ENCODE measurements around the gene HOXA6. TPM values are rescaled to one million over a fixed set of nuclear protein-coding genes. Genes with fewer than 3 reads are reported as not detected.

The HOXA6 gene
- polyA plus RNA-seq, 3 donors, result not detected

DNA sequence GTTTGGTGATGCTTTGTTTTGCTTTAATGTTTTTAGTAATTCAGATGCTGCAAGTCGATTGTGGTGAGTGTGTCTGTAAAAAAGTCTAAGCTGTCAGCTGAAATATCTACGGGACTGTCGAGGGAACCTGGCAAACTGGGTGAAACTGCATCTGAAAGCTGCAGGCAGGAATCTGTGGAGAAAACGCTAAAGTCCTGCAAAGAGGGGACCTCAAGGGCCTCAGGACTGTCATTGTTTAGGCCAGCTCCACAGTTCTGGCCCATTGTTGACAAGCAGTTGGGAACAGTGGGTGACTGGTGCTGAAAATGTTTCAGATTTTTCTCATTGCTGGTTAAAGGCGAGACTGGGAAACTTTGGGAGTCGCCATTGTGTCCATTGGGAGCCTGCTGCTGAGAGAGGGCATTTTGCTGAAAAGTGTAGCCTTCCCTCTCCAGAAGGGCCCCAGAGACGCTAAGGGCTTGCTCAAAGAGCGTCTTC lies 46.8 kb downstream of the HOXA6 start:
- Mint-ChIP-seq H3K4me1 (peaks cover 51% of the 10 kb centered on the region), H3K27me3 (ENCODE audit: low read depth in 3 of 3) (peaks cover 75 to 88% (median 79%) of the 10 kb centered on the region in 3 donors), H3K4me3 (peak overlapping the region in 1 of 2 donors; percentile 79), H3K27ac (no peak overlapping the region), H3K9me3 (peaks cover 0 to 46% (median 19%) of the 10 kb centered on the region in 7 donors), H3K36me3 (peaks cover 54 to 57% of the 10 kb centered on the region in 2 donors)
- H3K36me3 ChIP-seq (replicated peaks in 1 of 2; ENCODE audit: control insufficient read depth in 1 of 2, insufficient read depth in 2 of 2, low read length in 2 of 2), result peaks cover 9 to 32% of the 10 kb centered on the region in 2 donors
- H3K27me3 ChIP-seq (ENCODE audit: control insufficient read depth in 2 of 2, insufficient read depth in 2 of 2, low read length in 2 of 2), result peaks cover 56 to 84% of the 10 kb centered on the region in 2 donors
- intact Hi-C loops (cut with micrococcal nuclease), result no loop called here
- H3K27ac ChIP-seq (ENCODE audit: low read depth in 1 of 2, low read length in 2 of 2), result no peak overlapping the region
- H3K9ac ChIP-seq (ENCODE audit: insufficient read depth, low read length, poor library complexity, severe bottlenecking), result no peak overlapping the region
- H2AFZ ChIP-seq (ENCODE audit: insufficient read depth, low read depth, low read length, poor library complexity, severe bottlenecking), result no peak overlapping the region
- peaks cover 38 to 43% of the 10 kb centered on the region in 2 donors for H3K4me1 ChIP-seq (ENCODE audit: control insufficient read depth in 1 of 2, insufficient read depth in 2 of 2, low read length in 2 of 2)
- DNase-seq, result no peak
- peaks cover 83% of the 10 kb centered on the region for H4K20me1 ChIP-seq (ENCODE audit: insufficient read depth, low read length)
- H3K79me2 ChIP-seq (ENCODE audit: insufficient read depth, low read length), result peaks cover 31% of the 10 kb centered on the region
- WGBS (ENCODE audit: insufficient coverage), result 100% methylated on average over 6 of the region's 8 CpGs
- no peak overlapping the region for H3K4me3 ChIP-seq (replicated peaks in 1 of 3; ENCODE audit: low read depth in 2 of 3, low read length in 3 of 3)
- no peak overlapping the region for H3K4me2 ChIP-seq (replicated peaks; ENCODE audit: extremely low read depth, low read length, poor library complexity, severe bottlenecking)
- TF ChIP-seq, protein P1, sequence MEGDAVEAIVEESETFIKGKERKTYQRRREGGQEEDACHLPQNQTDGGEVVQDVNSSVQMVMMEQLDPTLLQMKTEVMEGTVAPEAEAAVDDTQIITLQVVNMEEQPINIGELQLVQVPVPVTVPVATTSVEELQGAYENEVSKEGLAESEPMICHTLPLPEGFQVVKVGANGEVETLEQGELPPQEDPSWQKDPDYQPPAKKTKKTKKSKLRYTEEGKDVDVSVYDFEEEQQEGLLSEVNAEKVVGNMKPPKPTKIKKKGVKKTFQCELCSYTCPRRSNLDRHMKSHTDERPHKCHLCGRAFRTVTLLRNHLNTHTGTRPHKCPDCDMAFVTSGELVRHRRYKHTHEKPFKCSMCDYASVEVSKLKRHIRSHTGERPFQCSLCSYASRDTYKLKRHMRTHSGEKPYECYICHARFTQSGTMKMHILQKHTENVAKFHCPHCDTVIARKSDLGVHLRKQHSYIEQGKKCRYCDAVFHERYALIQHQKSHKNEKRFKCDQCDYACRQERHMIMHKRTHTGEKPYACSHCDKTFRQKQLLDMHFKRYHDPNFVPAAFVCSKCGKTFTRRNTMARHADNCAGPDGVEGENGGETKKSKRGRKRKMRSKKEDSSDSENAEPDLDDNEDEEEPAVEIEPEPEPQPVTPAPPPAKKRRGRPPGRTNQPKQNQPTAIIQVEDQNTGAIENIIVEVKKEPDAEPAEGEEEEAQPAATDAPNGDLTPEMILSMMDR (IDR thresholded peaks at IDR 0.05), result no peak
- H3K9me3 ChIP-seq (replicated peaks in 1 of 2; ENCODE audit: control insufficient read depth in 1 of 2, insufficient read depth in 1 of 2, low read length in 2 of 2), result peaks cover 0 to 24% of the 10 kb centered on the region in 2 donors

DNA sequence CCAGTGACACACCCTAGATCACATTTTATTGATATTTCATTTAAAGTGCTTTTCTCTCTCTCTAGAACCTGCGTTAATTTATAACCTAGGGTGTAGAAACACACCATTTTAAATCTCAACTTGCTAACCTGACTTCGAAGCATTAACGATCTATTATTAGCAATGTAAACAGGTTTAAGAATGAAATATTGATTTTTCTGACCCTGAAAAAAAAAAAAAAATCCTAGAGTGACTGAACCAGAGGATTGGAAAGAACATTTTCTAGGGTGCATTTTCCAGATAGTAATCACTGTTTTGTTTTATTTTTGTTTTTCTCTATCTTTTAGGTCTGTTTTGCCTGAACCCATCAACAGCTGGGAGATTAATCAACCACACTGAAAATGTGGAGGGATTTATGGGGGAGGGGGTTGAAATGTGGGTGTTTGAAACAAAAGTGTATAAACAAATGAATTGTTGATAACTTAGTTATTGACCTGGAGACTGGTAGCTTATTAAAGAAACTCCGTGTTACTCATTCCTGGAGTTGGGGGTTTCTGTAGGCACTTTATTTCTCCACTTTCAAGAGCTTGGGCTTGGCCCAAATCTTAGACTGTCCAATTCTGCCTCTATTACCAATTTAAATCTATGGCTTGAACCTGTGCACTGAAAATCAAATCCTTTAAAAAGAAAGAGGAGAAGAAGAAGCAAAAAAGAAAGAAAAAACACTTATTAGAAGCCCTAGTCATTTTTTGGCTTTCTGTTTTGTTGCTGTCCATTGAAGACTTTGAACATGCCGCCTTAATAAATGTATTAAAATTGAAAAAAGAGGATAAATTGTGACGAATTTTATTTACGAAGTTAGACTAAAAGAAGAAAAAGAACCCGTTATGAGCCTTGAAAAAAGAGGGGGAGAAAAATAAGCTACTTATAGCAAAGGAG lies 47.9 kb downstream of the HOXA6 start:
- intact Hi-C loops (cut with micrococcal nuclease), result loop anchor here (5.0 to 10.0 kb wide), 3 partner anchors 58 to 237 kb away; partner anchors contain the start of genes HOXA7 (in 1 of the 2) and SKAP2 (in 1 of the 2)
- Mint-ChIP-seq H3K27me3 (ENCODE audit: low read depth in 3 of 3) (peaks cover 74 to 88% (median 75%) of the 10 kb centered on the region in 3 donors), H3K4me3 (peak overlapping the region in 1 of 2 donors; percentile 95), H3K4me1 (peaks cover 61% of the 10 kb centered on the region), H3K9me3 (peaks cover 0 to 48% (median 19%) of the 10 kb centered on the region in 7 donors), H3K27ac (no peak overlapping the region), H3K36me3 (peaks cover 55 to 61% of the 10 kb centered on the region in 2 donors)
- H3K36me3 ChIP-seq (replicated peaks in 1 of 2; ENCODE audit: control insufficient read depth in 1 of 2, insufficient read depth in 2 of 2, low read length in 2 of 2), result peaks cover 9 to 32% of the 10 kb centered on the region in 2 donors
- no peak for DNase-seq
- H3K9me3 ChIP-seq (replicated peaks in 1 of 2; ENCODE audit: control insufficient read depth in 1 of 2, insufficient read depth in 1 of 2, low read length in 2 of 2), result peaks cover 0 to 24% of the 10 kb centered on the region in 2 donors
- H3K4me3 ChIP-seq (replicated peaks in 1 of 3; ENCODE audit: low read depth in 2 of 3, low read length in 3 of 3), result no peak overlapping the region
- no peak overlapping the region for H2AFZ ChIP-seq (ENCODE audit: insufficient read depth, low read depth, low read length, poor library complexity, severe bottlenecking)
- peaks cover 53 to 82% of the 10 kb centered on the region in 2 donors for H3K27me3 ChIP-seq (ENCODE audit: control insufficient read depth in 2 of 2, insufficient read depth in 2 of 2, low read length in 2 of 2)
- H3K4me2 ChIP-seq (replicated peaks; ENCODE audit: extremely low read depth, low read length, poor library complexity, severe bottlenecking), result no peak overlapping the region
- H3K9ac ChIP-seq (ENCODE audit: insufficient read depth, low read length, poor library complexity, severe bottlenecking), result no peak overlapping the region
- no CpG with 5 or more reads among the region's 8 CpGs for WGBS (ENCODE audit: insufficient coverage)
- H3K4me1 ChIP-seq (ENCODE audit: control insufficient read depth in 1 of 2, insufficient read depth in 2 of 2, low read length in 2 of 2), result peaks cover 48 to 53% of the 10 kb centered on the region in 2 donors
- no peak overlapping the region for H3K27ac ChIP-seq (ENCODE audit: low read depth in 1 of 2, low read length in 2 of 2)
- peaks cover 31% of the 10 kb centered on the region for H3K79me2 ChIP-seq (ENCODE audit: insufficient read depth, low read length)
- TF ChIP-seq, protein P1 (IDR thresholded peaks at IDR 0.05), result no peak
- peaks cover 77% of the 10 kb centered on the region for H4K20me1 ChIP-seq (ENCODE audit: insufficient read depth, low read length)

Measured in CD14-positive monocyte (primary cell).